ENCODE results near the gene FFAR2. TPM values are rescaled to one million over a fixed set of nuclear protein-coding genes. Genes with fewer than 3 reads are reported as not detected.
A peak's percentile ranks its signal among the peaks of the same experiment; 100 is the strongest.
"Not testable (repeated sequence)": the region's sequence is repeated elsewhere in the genome, so short reads cannot be mapped to it uniquely, and the experiment has no call there.

FFAR2 gene
- total RNA-seq, 1 experiment from 2014 or later = not detected

DNA sequence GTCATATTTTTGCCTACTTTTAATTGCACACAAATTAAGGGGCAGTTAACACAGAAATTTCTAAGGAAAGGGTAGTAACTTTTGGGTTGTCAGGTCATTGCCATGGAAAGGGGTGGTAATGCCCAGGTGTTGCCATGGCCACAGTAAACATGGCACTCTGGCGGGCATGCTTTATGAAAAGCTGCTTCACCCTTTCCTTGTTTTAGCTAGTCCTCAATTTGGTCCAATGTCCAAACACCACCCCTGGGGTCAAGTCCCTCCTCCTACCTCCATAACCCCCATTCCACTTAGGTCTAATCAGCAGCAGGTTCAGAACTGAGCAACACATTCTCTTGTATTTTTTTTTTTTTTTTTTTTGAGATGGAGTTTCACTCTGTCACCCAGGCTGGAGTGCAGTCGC lies 6.6 kb downstream of the FFAR2 start:
- DNase-seq (ENCODE audit: extremely low read depth, low read depth) = no peak

DNA sequence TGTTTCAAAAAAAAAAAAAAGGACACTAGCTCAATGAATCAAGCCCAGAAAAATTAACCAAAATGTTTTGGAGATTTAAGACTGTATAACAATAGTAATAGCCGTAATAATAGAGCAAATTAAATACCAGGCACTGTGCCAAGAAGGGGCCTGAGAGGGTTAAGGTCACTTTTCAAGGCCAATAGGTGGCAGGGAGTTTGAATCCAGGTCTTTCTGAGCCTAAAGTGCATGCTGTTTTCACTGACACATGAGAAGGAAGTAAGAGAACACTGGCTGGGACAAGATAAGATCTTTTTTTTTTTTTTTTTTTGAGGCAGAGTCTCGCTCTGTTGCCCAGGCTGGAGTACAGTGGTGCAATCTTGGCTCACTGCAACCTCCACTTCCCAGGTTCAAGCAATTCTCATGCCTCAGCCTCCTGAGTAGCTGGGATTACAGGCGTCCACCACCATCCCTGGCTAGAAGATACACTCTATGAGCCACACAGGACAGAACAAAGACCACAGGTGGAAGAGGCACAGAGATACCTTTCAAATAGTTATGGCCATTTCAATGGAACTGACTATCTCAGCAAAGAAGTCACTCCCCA lies 7.7 kb downstream of the FFAR2 start:
- DNase-seq (ENCODE audit: extremely low read depth, low read depth) = no peak

DNA sequence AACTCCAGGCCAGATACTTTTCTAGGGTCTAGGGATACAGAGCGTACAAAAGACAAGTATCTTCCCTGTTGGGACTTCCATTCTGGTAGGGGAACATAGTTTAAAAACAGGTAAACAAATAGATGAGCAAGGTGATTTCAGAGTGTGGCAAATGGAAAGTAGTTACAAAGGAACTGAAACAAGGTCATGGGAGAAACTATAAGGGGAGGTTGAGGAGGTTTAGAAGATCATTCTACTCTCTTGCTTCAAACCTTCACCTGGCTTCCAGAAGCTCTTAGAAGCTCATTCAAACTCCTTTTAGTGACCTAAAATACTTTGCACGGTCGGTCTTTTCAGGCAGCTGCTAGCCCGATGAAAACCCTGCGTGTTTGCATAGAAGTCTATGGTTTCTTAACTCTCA lies 9.1 kb downstream of the FFAR2 start:
- DNase-seq (ENCODE audit: extremely low read depth, low read depth) = no peak

DNA sequence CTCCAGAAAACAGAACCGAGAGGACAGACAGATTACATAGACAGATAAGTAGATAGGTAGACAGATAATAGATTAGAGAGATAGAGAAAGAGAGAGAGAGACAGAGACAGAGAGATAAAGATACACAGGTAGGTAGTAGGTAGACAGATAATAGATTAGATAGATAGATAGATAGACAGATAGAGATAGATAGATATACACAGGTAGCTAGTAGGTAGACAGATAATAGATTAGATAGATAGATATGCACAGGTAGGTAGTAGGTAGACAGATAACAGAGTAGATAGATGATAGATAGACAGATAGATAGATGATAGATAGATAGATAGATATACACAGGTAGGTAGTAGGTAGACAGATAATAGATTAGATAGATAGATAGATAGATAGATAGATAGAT lies 10.1 kb downstream of the FFAR2 start:
- DNase-seq (ENCODE audit: extremely low read depth, low read depth) = no peak

DNA sequence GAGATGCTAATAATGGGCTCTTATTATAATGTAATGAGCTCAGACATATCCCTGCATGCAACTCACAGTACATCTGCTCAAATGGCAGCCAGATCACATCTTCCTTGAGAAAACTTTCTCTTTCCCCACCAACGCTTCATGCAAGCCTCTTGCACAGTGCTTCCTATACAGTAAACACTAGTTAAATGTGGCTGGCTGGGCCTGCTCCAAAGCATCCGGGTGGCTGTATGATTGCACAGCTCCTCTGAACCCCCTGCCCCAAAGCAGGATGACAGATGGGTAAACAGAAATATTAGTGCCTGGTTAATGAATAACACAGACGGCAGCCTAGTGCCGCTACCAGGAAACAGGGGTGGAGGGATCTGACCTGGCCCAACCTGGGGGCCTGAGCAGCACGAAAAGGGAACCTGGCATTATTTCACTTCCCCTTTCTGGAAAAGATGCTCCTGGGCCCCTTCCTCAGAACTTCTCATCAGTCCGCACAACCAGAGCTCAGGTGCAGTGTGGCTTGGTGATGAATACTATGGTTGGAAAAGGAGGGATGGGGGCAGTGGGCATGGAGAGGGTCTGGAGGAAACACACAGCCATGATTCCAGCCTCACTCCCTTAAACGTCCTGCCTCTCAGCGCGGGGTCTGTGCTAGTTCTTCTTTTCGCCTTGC lies 10.8 kb downstream of the FFAR2 start:
- no peak for DNase-seq (ENCODE audit: extremely low read depth, low read depth)

DNA sequence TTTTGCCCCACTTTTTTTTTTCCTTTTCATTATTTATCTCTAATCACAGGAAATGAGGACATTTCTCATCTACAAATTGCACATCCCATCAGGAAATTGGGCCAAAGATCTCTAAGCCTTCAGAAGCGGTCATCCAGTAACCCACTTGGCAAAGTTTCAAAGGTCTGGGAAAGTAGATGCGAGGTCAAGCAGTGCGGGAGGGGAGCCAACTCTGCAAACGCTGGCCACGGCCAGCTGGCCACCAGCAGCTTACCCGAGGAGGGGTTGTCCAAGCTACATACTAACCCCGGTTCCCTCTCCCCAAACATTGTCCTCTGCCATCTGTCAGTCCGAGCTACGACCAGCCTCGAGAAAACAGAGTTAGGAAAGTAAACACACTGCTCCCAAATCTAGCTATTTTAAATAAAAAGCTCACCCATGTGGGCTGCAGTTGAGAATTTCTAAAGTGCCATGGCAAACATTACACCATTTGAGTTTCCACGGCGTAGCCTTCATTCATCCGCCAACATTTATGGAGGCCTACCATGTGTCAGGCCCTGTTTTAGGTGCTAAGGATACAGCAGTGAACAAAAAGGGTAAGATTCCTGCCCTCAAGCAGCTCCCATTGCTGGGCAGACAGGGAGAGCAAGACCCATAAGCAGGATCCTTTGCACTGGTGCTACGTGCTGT lies 11.5 kb downstream of the FFAR2 start:
- DNase-seq (ENCODE audit: extremely low read depth, low read depth) = no peak

DNA sequence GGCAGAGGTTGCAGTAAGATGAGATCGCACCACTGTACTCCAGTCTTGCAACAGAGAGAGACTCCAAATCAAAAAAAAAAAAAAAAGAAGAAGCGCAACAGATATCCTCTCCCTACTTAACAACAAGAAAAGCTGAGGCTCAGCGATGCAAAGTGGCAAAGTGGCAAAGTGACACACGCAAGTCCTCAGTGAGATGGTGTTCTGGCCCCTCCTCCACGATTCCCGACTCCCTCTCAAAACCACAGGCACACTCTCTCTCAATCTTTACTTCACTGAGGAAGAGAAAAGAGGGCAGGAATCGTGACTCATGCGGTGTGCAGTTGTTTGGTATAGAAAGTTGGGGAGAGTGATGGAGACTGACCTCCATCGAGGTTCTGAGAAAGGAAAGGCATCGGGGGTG lies 12.6 kb downstream of the FFAR2 start:
- no peak for DNase-seq (ENCODE audit: extremely low read depth, low read depth)

DNA sequence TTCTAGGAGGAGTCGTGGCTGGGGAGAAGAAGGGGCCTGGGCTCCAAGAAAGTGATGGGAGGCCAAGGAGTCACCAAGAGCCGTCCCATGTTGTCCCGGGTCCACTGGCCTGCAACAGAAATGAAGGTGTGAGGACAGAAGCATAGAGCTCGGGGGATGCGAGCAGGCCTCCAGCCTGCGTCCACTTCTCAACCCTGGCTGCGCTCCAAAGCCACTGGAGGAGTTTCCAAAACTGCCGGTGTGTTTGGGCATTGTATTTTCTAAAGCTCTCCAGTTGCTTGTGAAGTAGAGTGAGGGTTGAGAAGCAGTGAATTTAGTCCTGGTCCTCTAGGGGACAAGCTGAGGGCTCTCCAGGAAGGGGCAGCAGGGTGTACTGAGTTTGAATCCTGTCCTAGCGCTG lies 13.0 kb downstream of the FFAR2 start:
- DNase-seq (ENCODE audit: extremely low read depth, low read depth) = no peak

DNA sequence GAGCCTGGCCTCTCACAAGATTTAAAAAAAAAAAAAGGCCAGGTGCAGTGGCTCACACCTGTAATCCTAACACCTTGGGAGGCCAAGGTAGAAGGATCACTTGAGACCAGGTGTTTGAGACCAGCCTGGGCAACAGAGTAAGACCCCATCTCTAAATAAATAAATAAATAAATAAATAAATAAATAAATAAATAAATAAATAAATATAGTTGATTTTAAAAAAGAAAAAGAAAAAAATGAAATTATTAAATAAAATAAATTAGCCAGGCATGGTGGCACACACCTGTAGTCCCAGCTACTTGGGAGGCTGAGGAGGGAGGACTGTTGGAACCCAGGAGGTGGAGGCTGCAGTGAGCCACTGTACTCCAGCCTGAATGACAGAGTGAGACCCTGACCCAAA lies 13.7 kb downstream of the FFAR2 start:
- DNase-seq (ENCODE audit: extremely low read depth, low read depth) = not testable (repeated sequence)

DNA sequence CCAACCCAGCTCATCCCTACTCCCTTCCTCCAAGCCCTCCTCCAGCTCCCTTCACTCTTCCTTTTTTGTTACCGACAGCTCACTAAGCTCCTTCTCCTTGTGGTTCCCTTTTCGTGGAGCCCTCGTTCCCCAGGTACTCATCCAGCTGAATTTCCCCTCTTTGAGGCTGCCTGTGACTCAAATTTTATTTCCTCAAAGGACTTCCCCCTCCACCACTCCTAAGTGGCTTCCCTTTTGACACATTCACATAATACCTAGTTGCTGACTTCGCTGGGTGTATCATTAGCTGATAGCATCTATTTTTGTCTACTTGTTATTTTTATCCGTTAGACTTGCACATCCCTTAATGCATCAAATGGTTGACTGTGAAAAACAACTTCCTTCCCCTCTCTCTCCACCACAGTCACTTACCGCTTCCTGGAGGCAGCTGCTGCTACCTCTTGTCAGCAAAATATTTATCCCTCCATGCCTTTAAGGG lies 14.5 kb downstream of the FFAR2 start:
- DNase-seq (ENCODE audit: extremely low read depth, low read depth) = no peak

DNA sequence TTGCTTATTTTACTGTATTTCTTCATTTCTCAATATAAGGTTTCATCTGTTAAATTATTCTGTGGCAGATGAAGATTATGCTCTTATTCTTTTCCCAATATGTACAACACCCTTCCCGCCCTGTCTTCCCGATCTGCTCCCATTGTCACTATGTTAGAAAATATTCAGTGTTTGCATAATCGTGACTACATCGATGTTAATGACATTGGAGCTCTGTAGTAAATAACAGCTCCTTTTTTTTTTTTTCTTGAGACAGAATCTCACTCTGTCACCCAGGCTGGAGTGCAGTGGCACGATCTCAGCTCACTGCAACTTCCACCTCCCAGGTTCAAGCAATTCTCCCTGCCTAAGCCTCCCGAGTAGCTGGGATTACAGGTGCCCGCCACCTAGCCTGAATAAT lies 14.9 kb downstream of the FFAR2 start:
- DNase-seq (ENCODE audit: extremely low read depth, low read depth) = not testable (repeated sequence)

DNA sequence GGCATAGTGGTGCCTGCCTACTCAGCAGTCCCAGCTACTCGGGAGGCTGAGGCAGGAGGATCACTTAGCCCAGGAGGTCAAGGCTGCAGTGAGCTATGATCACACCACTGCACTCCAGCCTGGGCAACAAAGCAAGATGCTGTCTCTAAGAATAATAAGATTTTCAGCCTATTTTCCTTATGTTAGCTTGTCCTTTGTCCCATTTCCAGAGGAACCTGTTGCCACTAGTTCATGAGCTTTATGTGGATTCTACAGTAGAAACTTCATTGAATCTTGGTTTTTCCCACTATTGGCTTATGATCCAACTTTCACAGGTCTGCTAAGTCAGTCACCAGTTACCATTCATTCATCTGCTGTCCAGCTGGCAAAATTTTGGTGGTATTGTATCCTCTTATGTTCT lies 18.2 kb downstream of the FFAR2 start:
- DNase-seq (ENCODE audit: extremely low read depth, low read depth) = no peak

DNA sequence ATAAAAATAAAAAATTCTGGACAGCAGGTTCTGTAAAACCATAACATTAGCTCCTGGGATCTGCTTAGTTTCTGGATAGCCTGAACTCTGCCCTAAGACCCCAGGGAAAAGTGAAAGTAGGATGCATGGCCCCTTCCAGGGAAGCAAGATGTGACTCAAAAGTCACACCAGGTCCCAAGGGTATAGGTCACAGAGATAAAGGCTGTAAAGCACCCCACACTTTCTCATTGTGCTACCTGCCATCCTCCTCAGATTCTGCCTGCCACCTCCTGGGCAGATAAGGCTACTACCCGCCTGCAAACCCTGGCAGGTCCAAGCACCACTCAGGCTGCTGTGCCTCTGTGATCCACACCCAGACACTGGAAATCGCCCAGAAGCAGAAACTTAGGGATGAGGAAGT lies 20.6 kb downstream of the FFAR2 start:
- DNase-seq (ENCODE audit: extremely low read depth, low read depth) = peak; percentile 20

DNA sequence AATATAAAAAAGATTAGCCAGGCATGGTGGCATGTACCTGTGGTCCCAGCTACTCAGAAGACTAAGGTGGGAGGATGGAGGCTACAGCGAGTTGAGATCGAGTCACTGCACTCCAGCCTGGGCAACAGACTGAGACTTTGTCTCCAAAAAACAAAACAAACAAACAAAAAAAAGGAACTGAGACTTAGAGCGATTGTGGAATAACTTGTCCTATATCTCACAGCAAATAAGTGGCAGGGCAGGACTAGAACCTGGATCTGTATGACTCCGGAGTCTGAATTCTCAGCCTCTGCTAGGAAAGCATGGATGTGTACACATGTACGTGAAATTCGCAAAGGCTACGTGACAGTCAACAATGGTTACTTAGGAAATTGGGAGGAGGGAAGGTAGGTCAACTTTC lies 22.1 kb downstream of the FFAR2 start:
- no peak for DNase-seq (ENCODE audit: extremely low read depth, low read depth)

DNA sequence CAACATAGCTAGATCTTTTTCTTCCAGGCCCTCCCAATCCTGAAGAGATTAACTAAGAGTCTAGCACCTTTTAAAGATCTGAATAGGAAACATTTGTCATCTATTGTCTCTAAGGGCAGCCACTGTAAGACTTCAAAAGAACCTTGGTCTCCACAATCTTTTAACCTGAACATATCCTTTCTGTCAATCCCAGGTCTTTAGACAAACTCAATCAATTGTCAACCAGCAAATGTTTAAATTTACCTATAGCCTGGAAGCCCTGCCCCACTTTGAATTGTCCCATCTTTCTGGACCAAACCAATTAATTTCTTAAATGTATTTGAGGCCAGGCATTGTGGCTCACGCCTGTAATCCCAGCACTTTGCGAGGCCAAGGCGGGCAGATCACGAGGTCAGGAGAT lies 23.0 kb downstream of the FFAR2 start:
- not testable (repeated sequence) for DNase-seq (ENCODE audit: extremely low read depth, low read depth)

DNA sequence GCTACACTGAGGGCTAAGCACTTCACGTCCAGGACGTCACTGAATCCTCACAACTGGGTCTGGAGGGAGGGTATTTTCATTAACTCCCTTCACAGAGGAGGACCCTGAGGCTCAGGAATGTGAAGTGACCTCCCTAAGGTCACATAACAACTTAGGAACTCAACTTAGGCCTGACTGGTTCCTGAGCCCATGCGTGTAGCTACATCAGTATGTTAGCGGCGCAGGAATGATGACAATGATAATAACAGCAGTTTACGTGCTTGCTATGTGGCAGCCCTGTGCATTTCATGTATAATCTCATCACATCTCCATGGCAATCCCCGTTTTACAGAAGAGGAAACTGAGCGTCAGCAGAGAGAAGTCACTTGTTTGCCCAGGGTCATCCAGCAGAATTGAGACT lies 23.9 kb downstream of the FFAR2 start:
- DNase-seq (ENCODE audit: extremely low read depth, low read depth) = no peak

DNA sequence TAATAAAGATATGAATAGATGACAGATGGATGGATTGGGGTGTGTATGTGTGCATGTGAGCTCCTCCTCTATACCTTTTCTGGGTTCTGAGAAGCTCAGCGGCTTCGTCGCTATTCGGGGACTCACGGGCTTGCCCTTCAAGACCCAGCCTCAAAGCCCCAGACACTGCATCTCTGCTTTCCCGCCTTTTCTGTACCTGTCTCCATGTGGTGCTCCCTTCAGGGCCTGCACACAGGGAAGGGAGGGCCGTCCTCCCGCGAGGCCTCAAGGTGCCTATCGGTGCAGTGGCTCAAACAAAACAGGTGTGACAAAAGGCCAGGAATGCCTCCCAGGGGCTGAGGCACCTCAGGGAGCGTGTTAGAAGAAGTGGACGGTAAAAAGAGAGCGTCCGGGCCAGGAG lies 26.0 kb downstream of the FFAR2 start:
- DNase-seq (ENCODE audit: extremely low read depth, low read depth) = no peak

DNA sequence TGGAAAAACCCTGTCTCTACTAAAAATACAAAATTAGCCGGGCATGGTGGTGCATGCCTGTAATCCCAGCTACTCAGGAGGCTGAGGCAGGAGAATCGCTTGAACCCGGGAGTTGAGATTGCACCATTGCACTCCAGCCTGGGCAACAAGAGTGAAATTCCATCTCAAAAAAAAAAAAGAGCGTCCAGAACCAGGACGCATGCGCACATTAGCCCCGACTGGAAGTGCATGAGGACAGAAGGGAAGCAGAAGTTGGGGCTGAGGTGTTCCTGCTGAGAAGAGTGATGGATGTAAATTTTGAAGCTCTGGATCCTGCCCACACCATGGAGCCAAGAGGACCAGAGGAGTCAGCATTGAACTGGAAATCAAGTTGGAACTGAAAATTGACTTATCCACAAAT lies 26.5 kb downstream of the FFAR2 start:
- DNase-seq (ENCODE audit: extremely low read depth, low read depth) = not testable (repeated sequence)

DNA sequence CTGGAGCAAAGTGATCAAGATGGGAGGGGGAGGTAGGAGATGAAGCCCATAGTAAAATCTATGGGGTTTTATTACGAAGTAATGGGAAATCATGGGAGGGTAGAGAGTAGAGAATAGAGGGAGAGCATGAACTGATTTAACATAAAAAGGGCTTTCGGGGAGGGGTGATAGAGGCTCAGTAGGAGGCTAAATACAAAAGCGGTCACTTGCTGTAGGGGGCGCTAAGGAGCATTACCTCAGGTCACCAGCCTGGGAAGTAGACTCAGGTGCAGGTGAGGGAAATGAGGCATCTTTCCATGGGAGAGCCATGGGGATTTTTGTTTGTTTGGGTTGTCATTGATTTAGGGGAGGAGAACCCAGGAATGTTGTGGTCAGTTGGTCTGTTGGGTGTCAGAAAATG lies 28.1 kb downstream of the FFAR2 start:
- no peak for DNase-seq (ENCODE audit: extremely low read depth, low read depth)

DNA sequence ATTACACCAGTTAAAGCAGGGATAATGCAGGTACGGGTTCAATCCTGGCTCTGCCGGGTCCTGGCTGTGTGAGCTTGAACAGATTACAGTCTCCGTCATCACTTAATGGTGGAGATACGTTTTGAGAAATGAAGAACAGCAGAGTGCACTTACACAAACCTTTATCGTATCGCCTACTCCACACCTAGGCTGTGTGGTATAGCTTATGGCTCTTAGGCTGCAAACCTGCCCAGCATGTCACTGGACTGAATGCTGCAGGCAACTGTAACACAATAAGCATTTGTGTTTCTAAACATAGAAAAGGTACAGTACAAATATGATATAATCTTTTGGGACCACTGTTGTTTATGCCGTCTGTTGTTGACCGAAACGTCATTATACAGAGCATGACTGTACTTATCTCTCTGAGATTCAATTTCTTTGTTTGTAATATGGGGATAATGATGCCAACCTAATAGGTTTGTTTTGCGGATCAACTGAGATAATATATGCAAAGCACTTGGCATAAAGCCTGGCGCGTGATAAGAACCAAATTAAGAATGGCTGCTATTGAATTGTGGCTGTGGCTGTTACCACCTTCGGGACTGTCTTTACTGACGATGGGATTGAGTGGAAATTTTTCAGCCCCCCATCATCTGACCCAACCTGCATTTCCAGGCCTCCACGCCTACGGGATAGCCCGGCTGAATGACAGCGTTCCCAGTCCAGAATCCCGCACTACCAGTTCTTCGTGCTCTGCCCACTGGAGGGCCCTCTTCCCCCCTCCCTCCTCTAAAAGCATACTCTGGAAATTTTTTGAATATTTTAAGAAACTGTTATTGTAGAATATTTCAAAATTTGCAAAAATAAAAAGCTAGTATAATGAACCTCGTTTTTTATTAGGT lies 31.0 kb downstream of the FFAR2 start:
- DNase-seq (ENCODE audit: extremely low read depth, low read depth) = no peak

DNA sequence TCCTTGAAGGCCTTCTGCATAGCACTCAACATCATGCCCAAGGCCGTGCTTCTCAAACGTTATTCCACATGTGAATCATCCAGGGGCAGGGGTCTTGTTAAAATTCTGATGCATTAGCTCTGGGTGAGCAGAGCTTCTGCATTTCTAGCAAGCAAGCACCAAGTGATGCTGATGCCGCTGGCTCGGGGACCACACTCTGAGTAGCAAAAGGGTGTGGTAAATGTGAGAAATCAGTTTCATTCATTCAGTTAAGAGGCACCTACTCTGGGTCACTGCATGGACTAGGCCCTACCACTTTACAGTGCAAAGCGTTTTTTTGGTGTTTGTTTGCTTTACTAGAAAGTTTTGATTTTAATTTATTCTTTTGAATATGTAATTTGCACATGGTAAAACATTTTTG lies 35.0 kb downstream of the FFAR2 start:
- no peak for DNase-seq (ENCODE audit: extremely low read depth, low read depth)

Data from NCI-H460 (cell line).